ENCODE data around the gene PFDN5. TPM values are rescaled to one million over a fixed set of nuclear protein-coding genes. Genes with fewer than 3 reads are reported as not detected.
A peak's percentile ranks its signal among the peaks of the same experiment; 100 is the strongest.

The PFDN5 gene
- total and polyA plus RNA-seq, 9 of the 15 experiments (the other 6 are each of a cell fraction or from before 2014, with no cell fraction given) = 361 to 1,636 (median 742) TPM

DNA sequence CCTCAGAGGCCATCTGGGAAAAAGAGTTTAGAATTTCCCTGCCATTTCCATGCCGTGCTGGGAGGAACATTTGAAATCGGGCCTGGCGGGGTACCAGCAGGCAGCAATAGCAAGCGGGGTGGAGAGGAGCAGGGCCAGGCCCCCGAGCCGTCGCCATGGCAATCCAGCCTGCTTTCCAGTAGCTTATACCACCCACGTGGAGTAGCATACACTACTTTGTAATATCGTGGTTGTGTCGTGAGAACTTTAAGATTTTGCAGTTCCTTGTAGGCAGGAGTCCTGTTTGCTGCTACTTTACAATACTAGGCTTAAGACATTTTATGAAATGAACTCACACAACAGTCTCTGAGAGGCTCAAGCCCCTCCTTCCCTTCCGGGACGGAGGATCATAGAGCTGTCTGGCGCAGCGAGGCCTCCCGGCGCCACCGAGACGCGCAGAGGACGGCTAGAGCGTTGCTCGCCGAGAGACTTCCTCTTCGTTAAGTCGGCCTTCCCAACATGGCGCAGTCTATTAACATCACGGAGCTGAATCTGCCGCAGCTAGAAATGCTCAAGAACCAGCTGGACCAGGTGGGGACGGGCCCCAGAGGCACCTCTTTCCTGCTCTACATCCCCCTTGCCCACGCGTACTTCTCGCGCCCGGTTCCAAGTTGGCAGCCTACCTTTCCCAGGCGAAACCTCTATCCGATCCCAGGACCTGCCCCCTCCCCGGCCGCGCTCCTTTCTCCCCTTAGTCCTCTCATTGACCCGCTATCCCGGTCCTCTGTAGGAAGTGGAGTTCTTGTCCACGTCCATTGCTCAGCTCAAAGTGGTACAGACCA, at the start of gene PFDN5 (continued):
- TF ChIP-seq CSDE1 (IDR thresholded peaks at IDR 0.05) (peak in 1 of 2 experiments; percentile 66; a peak in 2 of 4 replicates), PHTF2 (CRISPR knock-in tag; IDR thresholded peaks at IDR 0.05) (no peak), NFIC (IDR thresholded peaks at IDR 0.05) (no peak), SMAD4 (CRISPR knock-in tag; conservative IDR thresholded peaks at IDR 0.05) (0 out of 2 replicates have a peak, but pooled peaks have one; percentile 34), OTX1 (CRISPR knock-in tag; IDR thresholded peaks at IDR 0.05) (0 out of 2 replicates have a peak, but pooled peaks have one; percentile 67), SRSF3 (IDR thresholded peaks at IDR 0.05; ENCODE audit: insufficient read depth, low read length) (no peak), SREBF2 (CRISPR knock-in tag; IDR thresholded peaks at IDR 0.05) (0 out of 2 replicates have a peak, but pooled peaks have one; percentile 18), ZNF76 (CRISPR knock-in tag; IDR thresholded peaks at IDR 0.05; ENCODE audit: borderline replicate concordance) (no peak), ZNF384 (IDR thresholded peaks at IDR 0.05; ENCODE audit: low read depth, low read length) (no peak; the same call in 1 of the 2 replicates), MXD1 (CRISPR knock-in tag; IDR thresholded peaks at IDR 0.05; ENCODE audit: borderline replicate concordance, poor library complexity, severe bottlenecking) (peak; percentile 76), AFF1 (IDR thresholded peaks at IDR 0.05; ENCODE audit: low read depth in 1 of 2, partially characterized antibody in 2 of 2) (peak in 1 of 2 experiments; percentile 37), ARID2 (IDR thresholded peaks at IDR 0.05) (no peak), EWSR1 (IDR thresholded peaks at IDR 0.05; ENCODE audit: borderline replicate concordance, low read depth, partially characterized antibody) (no peak), CEBPG (CRISPR knock-in tag; IDR thresholded peaks at IDR 0.05) (no peak), CEBPG (tag; conservative IDR thresholded peaks at IDR 0.05 in 1 of 2, IDR thresholded peaks at IDR 0.05 in 1 of 2) (no peak), CREB3 (tag; conservative IDR thresholded peaks at IDR 0.05; ENCODE audit: low read depth) (no peak), ZNF707 (CRISPR knock-in tag; conservative IDR thresholded peaks at IDR 0.05) (no peak)
- TF ChIP-seq, protein P1, sequence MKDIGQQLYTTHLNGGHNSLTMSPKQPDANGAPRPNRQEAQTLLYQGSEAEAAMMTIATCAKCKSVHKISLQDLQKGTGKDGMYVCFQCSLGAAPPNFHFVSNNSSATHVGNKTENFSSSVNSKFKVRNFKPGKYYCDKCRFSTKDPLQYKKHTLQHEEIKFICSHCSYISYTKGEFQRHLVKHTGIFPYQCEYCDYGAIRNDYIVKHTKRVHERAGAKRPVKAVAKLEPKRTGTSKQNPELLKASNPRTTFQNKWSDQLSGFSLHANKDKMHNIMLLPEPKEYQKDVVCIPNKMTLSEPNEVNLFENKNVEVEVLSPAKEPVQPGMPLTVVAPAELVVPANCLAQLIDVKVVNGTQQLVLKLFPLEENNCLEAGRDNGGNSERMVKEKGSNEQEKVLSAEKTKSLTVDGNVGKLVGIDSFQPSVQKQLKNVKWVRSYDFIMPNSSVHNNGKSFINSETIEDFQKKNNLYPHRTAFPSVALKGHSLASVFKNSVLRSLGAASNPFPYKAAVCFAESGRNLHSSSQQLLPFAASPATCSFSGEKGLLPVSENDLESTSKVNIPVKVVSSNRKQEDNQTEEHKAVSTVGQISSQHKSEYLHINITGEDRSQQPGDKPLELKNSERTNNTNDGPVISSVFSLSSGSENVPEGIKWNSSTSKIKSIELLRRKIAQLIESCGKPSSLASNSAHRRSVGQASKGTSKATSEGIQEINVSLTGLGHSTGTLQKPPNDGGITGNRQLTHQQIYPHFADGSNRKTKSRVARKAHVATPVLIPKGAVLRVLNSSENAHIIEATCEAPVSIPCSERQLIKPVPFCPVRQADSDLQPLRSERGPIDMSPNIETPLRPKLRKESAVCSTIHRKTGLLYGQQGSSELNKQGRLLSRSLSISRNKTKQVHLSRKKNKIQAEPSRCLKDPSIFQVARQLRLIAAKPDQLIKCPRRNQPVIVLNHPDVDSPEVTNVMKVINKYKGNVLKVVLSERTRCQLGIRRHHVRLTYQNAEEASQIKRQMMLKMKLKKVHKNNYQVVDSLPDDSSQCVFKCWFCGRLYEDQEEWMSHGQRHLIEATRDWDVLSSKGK (CRISPR knock-in tag; IDR thresholded peaks at IDR 0.05) = no peak

All from K562 (cell line).